H1 (cell line): ENCODE measurements around the gene MZF1. TPM values are rescaled to one million over a fixed set of nuclear protein-coding genes. Genes with fewer than 3 reads are reported as not detected.

Source experiments
- CTCF ChIA-PET: fragments of 300-600 bp; sonication (Branson Sonifier 250); formaldehyde crosslinking; loops from one replicate; lab custom pipeline; 2021; ENCODE audit not compliant: partially characterized antibody; lab: Charles Lee
- POLR2A ChIA-PET: fragments of 300-600 bp; sonication (Branson Sonifier 250); formaldehyde crosslinking; loops from one replicate; lab custom pipeline; 2021; ENCODE audit warnings: inconsistent platforms; ENCODE audit not compliant: partially characterized antibody; lab: Charles Lee
- DNase-seq, 2 experiments: peaks; one replicate each; pipeline versions ENCODE4 v3.0.0 to v3.0.0-alpha.2; 2010 to 2022; ENCODE audit warnings: low spot score in 2 of 2, low read depth in 1 of 2, mixed read lengths in 1 of 2
- FAIRE-seq: peaks from 2 replicates; lab custom pipeline; 2011; peaks lifted over from hg19 to GRCh38; lab: Jason Lieb, UNC
- H2AFZ ChIP-seq: 2 replicates; pipeline ENCODE4 v1.8.1; 2012; ENCODE audit warnings: low read length, inconsistent platforms
- H2AK5ac ChIP-seq: 2 replicates; pipeline ENCODE4 v1.6.1; 2013; ENCODE audit warnings: low read depth, low read length
- H2BK120ac ChIP-seq: replicated peaks from 2 replicates; pipeline ENCODE3; 2013; ENCODE audit warnings: low read depth, low read length, inconsistent platforms
- H2BK12ac ChIP-seq: 2 replicates; pipeline ENCODE4 v1.6.1; 2013; ENCODE audit warnings: low read depth, low read length
- H2BK15ac ChIP-seq: 2 replicates; pipeline ENCODE4 v1.6.1; 2013; ENCODE audit warnings: low read length
- H2BK20ac ChIP-seq: 2 replicates; pipeline ENCODE4 v1.6.1; 2013; ENCODE audit warnings: low read length
- H2BK5ac ChIP-seq: 2 replicates; pipeline ENCODE4 v1.6.1; 2013; ENCODE audit warnings: low read depth, low read length
- H3K14ac ChIP-seq: 2 replicates; pipeline ENCODE4 v1.6.1; 2013; ENCODE audit warnings: inconsistent platforms; ENCODE audit not compliant: insufficient read length
- H3K18ac ChIP-seq: 2 replicates; pipeline ENCODE4 v1.6.1; 2013; ENCODE audit warnings: low read length; ENCODE audit errors: extremely low read depth
- H3K23ac ChIP-seq: 2 replicates; pipeline ENCODE4 v1.6.1; 2013; ENCODE audit warnings: inconsistent platforms; ENCODE audit not compliant: insufficient read length
- H3K23me2 ChIP-seq: 2 replicates; pipeline ENCODE4 v1.6.1; 2013; ENCODE audit warnings: low read depth, low read length
- H3K27ac ChIP-seq: 2 replicates; pipeline ENCODE4 v1.6.1; 2011; ENCODE audit warnings: low read depth, low read length, inconsistent platforms
- H3K27me3 ChIP-seq, 4 experiments: replicated peaks in 1 of 4; 1 replicate in 1 of 4; 2 replicates in 3 of 4; pipeline versions ENCODE4 v1.6.1 to v1.8.1; 2011 to 2013; ENCODE audit warnings: low read length in 3 of 4, mild to moderate bottlenecking in 3 of 4, inconsistent platforms in 2 of 4, mixed read lengths in 2 of 4, moderate library complexity in 1 of 4; ENCODE audit not compliant: control insufficient read depth in 3 of 4, insufficient read depth in 3 of 4; ENCODE audit errors: extremely low read depth in 1 of 4
- H3K36me3 ChIP-seq, 4 experiments: 2 replicates each; pipeline versions ENCODE4 v1.6.1 to v1.8.1; 2011 to 2013; ENCODE audit warnings: mild to moderate bottlenecking in 4 of 4, low read length in 3 of 4, moderate library complexity in 2 of 4, control low read depth in 1 of 4, inconsistent platforms in 1 of 4; ENCODE audit not compliant: insufficient read depth in 4 of 4, control insufficient read depth in 2 of 4
- H3K4ac ChIP-seq: replicated peaks from 2 replicates; pipeline ENCODE3; 2013; ENCODE audit warnings: low read length, low read depth, mixed read lengths, inconsistent platforms; ENCODE audit not compliant: insufficient read length
- H3K4me1 ChIP-seq, 4 experiments: replicated peaks in 1 of 4; 1 replicate in 1 of 4; 2 replicates in 3 of 4; pipeline versions ENCODE4 v1.6.1 to v1.8.1; 2011 to 2013; ENCODE audit warnings: low read length in 3 of 4, inconsistent platforms in 2 of 4, mixed read lengths in 1 of 4; ENCODE audit not compliant: insufficient read depth in 4 of 4, control insufficient read depth in 3 of 4
- H3K4me2 ChIP-seq, 2 experiments: 2 replicates each; pipeline versions ENCODE4 v1.6.1 to v1.8.1; 2011 to 2013; ENCODE audit warnings: low read depth in 2 of 2, low read length in 2 of 2, control low read depth in 1 of 2, inconsistent platforms in 1 of 2, mild to moderate bottlenecking in 1 of 2; ENCODE audit not compliant: insufficient read depth in 1 of 2
- H3K4me3 ChIP-seq, 4 experiments: fragments of 200-600, 300-600 bp in 1 of 4; sonication (generic), shearing (Covaris generic), sonication (Bioruptor Twin) in 1 of 4; 2 replicates each; pipeline versions ENCODE4 v1.5.1 to v1.8.1; 2011 to 2016; ENCODE audit warnings: low read length in 4 of 4, low read depth in 3 of 4, control low read depth in 2 of 4, inconsistent platforms in 2 of 4, mild to moderate bottlenecking in 2 of 4, mixed read lengths in 1 of 4, moderate library complexity in 1 of 4; ENCODE audit not compliant: insufficient read depth in 2 of 4; ENCODE audit errors: extremely low read depth in 1 of 4
- H3K56ac ChIP-seq: replicated peaks from 2 replicates; pipeline ENCODE3; 2013; ENCODE audit warnings: low read depth, mild to moderate bottlenecking, mixed read lengths, low read length, inconsistent platforms; ENCODE audit not compliant: insufficient read length
- H3K79me1 ChIP-seq: 2 replicates; pipeline ENCODE4 v1.6.1; 2013; ENCODE audit warnings: low read depth, low read length, control low read depth
- H3K79me2 ChIP-seq, 2 experiments: 2 replicates each; pipeline versions ENCODE4 v1.6.1 to v1.8.1; 2012 to 2013; ENCODE audit warnings: low read length in 2 of 2, mild to moderate bottlenecking in 2 of 2, inconsistent platforms in 1 of 2; ENCODE audit not compliant: insufficient read depth in 2 of 2, control insufficient read depth in 1 of 2
- H3K9ac ChIP-seq, 4 experiments: replicated peaks in 1 of 4; 1 replicate in 1 of 4; 2 replicates in 3 of 4; pipeline versions ENCODE4 v1.6.1 to v1.8.1; 2011 to 2013; ENCODE audit warnings: low read depth in 3 of 4, low read length in 3 of 4, control low read depth in 2 of 4, mild to moderate bottlenecking in 2 of 4, moderate library complexity in 2 of 4, inconsistent platforms in 1 of 4; ENCODE audit errors: extremely low read depth in 1 of 4
- H3K9me3 ChIP-seq, 2 experiments: 2 replicates each; pipeline versions ENCODE4 v1.6.1 to v1.8.1; 2012 to 2013; ENCODE audit warnings: mild to moderate bottlenecking in 2 of 2, moderate library complexity in 2 of 2, control low read depth in 1 of 2, inconsistent platforms in 1 of 2, low read depth in 1 of 2, low read length in 1 of 2, mixed read lengths in 1 of 2; ENCODE audit not compliant: insufficient read depth in 2 of 2
- H4K20me1 ChIP-seq, 2 experiments: replicated peaks in 1 of 2; 2 replicates each; pipeline versions ENCODE3 to v1.8.1; 2011 to 2013; ENCODE audit warnings: inconsistent platforms in 2 of 2, low read length in 2 of 2, mild to moderate bottlenecking in 1 of 2; ENCODE audit not compliant: insufficient read depth in 2 of 2, control insufficient read depth in 1 of 2
- H4K5ac ChIP-seq: 2 replicates; pipeline ENCODE4 v1.6.1; 2013; ENCODE audit warnings: low read length, low read depth, mixed read lengths, inconsistent platforms; ENCODE audit not compliant: insufficient read length
- H4K8ac ChIP-seq: 2 replicates; pipeline ENCODE4 v1.8.0; 2013; ENCODE audit warnings: mild to moderate bottlenecking, moderate library complexity, low read length, inconsistent platforms; ENCODE audit not compliant: insufficient read depth; ENCODE audit errors: extremely low read depth
- H4K91ac ChIP-seq: replicated peaks from 2 replicates; pipeline ENCODE3; 2013; ENCODE audit warnings: low read length, mixed read lengths, inconsistent platforms; ENCODE audit not compliant: insufficient read length
- HDAC6 ChIP-seq: IDR thresholded peaks from one replicate; pipeline ENCODE4 v1.7.1; 2012; ENCODE audit warnings: low read depth, mild to moderate bottlenecking, inconsistent platforms, low read length, moderate library complexity
- KDM5A ChIP-seq: fragments of 200-600 bp; IDR thresholded peaks from 2 replicates; pipeline ENCODE4 v1.7.1; 2012; ENCODE audit warnings: mild to moderate bottlenecking, low read length, inconsistent platforms, mixed read lengths
- PHF8 ChIP-seq: fragments of 200-600 bp; sonication (generic); conservative IDR thresholded peaks from 2 replicates; pipeline ENCODE4 v1.7.1; 2012; ENCODE audit warnings: low read depth, mild to moderate bottlenecking, inconsistent platforms, low read length, moderate library complexity
- YY1 ChIP-seq: IDR thresholded peaks from 2 replicates; pipeline ENCODE4 v1.6.1; 2011; ENCODE audit warnings: low read depth, mild to moderate bottlenecking, low read length
- WGBS, 2 experiments: shearing (Covaris generic) in 1 of 2; methylation state at CpG; one replicate each; pipeline versions ENCODE4 v1.1.6 to v1.1.7; 2013 to 2015; ENCODE audit warnings: low lambda C conversion rate in 2 of 2, mixed read lengths in 2 of 2, inconsistent platforms in 1 of 2, low coverage in 1 of 2, missing lambda C conversion rate in 1 of 2; ENCODE audit not compliant: insufficient replicate concordance in 2 of 2, insufficient coverage in 1 of 2, insufficient read length in 1 of 2; ENCODE audit errors: extremely low coverage in 1 of 2, missing lambda C conversion rate in 1 of 2; 5-methylcytosine and 5-hydroxymethylcytosine counted together
- long read RNA-seq, 2 experiments: library from RNA in 1 of 2; library from capped mRNA in 1 of 2; stranded (forward); transcript quantifications; one replicate each; pipeline ENCODE4 v2.0.0, GENCODE V29; 2021; ENCODE audit warnings: inconsistent platforms in 1 of 2
- polyA minus RNA-seq, 3 experiments: library from RNA; depleted of rRNA, polyadenylated mRNA; stranded (reverse); fragments of >200 nt; gene quantifications; 1 replicate in 2 of 3; 2 replicates in 1 of 3; pipeline ENCODE4 v1.2.3, GENCODE V29; 2011
- polyA plus RNA-seq, 7 experiments: library from polyadenylated mRNA; depleted of rRNA in 3 of 7; stranded (reverse) in 5 of 7; unstranded in 2 of 7; fragments of >200 nt in 5 of 7; fragments of 200-250 nt in 2 of 7; gene quantifications; 1 replicate in 5 of 7; 2 replicates in 1 of 7; 4 replicates in 1 of 7; pipeline versions ENCODE4 v1.2.1 to v1.2.3, GENCODE V29; 2011 to 2013; ENCODE audit warnings: missing spikeins in 2 of 7, mixed read lengths in 2 of 7
- total RNA-seq: library from RNA; stranded (reverse); fragmentation: NEBNext Ultra II Directional; extraction: Animal tissue kit (Norgen Biotek cat#: 25700); gene quantifications from 2 replicates; pipeline ENCODE4 v1.2.1, GENCODE V29; 2021
- TF ChIP-seq, protein P1 (sequence below): IDR thresholded peaks from 2 replicates; pipeline ENCODE4 v1.6.1; 2012; ENCODE audit warnings: inconsistent platforms

MZF1 gene
- total RNA-seq (15.2 and 15.5 TPM in 2 replicates), polyA plus RNA-seq (2011; rRNA removed) (25.0 and 38.0 TPM in 2 replicates), polyA minus RNA-seq (2011; rRNA and poly(A)+ RNA removed) (10.4 and 16.7 TPM in 2 replicates)
- polyA plus RNA-seq (2011; cell fraction: cytosol; rRNA removed) = 32.4 TPM
- 116 TPM for polyA plus RNA-seq (2011; cell fraction: nucleus; rRNA removed)
- polyA plus RNA-seq (2012, experiment 1 of 2) = 14.1 to 20.3 TPM (median 17.2 TPM) in 4 replicates
- polyA plus RNA-seq (2012, experiment 2 of 2) = 11.9 TPM
- 12.7 TPM for polyA plus RNA-seq (2013, experiment 1 of 2)
- 9.5 TPM for polyA plus RNA-seq (2013, experiment 2 of 2)
- 14.9 TPM for polyA minus RNA-seq (2011; cell fraction: cytosol; rRNA and poly(A)+ RNA removed)
- polyA minus RNA-seq (2011; cell fraction: nucleus; rRNA and poly(A)+ RNA removed) = 23.9 TPM
- long read RNA-seq, experiment 1, transcript MZF1-207 (1 exons, 2,683 nt) = major isoform, 11 of 13 reads
- long read RNA-seq, experiment 1, partial matches to known transcripts = 0 of 13 reads
- long read RNA-seq, experiment 1, other reads (novel, unspliced or antisense) = 1 of 13 reads
- long read RNA-seq, experiment 2, partial matches to known transcripts = 0 of 2 reads
- long read RNA-seq, experiment 2, other reads (novel, unspliced or antisense) = 2 of 2 reads

- Histone ChIP-seq H3K23ac (no peak within 1 kb of the TSS), H3K4me3 (peak within 1 kb of the TSS; percentile 70 to 87 (median 78)), H3K79me1 (no peaks in the 10 kb centered on the region), H2BK120ac (no peak within 1 kb of the TSS), H3K9me3 (no peaks in the 10 kb centered on the region), H2AK5ac (no peak within 1 kb of the TSS), H4K20me1 (peaks cover 0 to 2% of the 10 kb centered on the region in 2 experiments), H3K4me1 (peaks cover 0 to 11% (median 1%) of the 10 kb centered on the region in 4 experiments; a peak in 3 of 7 replicates), H2AFZ (0 out of 2 replicates have a peak within 1 kb of the TSS, but pooled peaks have one; percentile 18), H3K18ac (peak within 1 kb of the TSS; percentile 99), H3K56ac (peak within 1 kb of the TSS; percentile 82), H2BK20ac (no peak within 1 kb of the TSS), H3K14ac (no peak within 1 kb of the TSS), H3K27me3 (no peaks in the 10 kb centered on the region), H4K8ac (peak within 1 kb of the TSS; percentile 96), H4K91ac (peak within 1 kb of the TSS; percentile 96), H3K23me2 (peaks cover 17% of the 10 kb centered on the region), H3K4me2 (peak within 1 kb of the TSS; percentile 63 to 72), H3K79me2 (no peaks in the 10 kb centered on the region), H3K9ac (peak within 1 kb of the TSS in 3 of 4 experiments; percentile 88 to 97 (median 95); a peak in 6 of 7 replicates), H2BK5ac (peak within 1 kb of the TSS; percentile 100), H2BK12ac (peak within 1 kb of the TSS; percentile 98), H4K5ac (peak within 1 kb of the TSS; percentile 94), H2BK15ac (peak within 1 kb of the TSS; percentile 75; the same call in 1 of the 2 replicates), H3K4ac (peak within 1 kb of the TSS; percentile 72), H3K27ac (peak within 1 kb of the TSS; percentile 98), H3K36me3 (peaks cover 2 to 6% (median 5%) of the 10 kb centered on the region in 4 experiments; a peak in 3 of 8 replicates)
- 1% methylated on average over 49 of the region's 75 CpGs; no CpG with 5 or more reads in 1 of the 2 experiments for WGBS, 2 experiments
- FAIRE-seq = peak; percentile 91
- peak; percentile 99 to 100 for DNase-seq
- ChIA-PET POLR2A (interaction anchor here (0.6 to 17.2 kb wide), 6 partner anchors 12 to 490 kb away, joined by 3 to 434 read pairs (median 4); partner anchors contain the start of genes CHMP2A, TRIM28, UBE2M and ZBTB45), CTCF (interaction anchor here (1.0 to 2.4 kb wide), 4 partner anchors 8 to 54 kb away, joined by 3 to 14 read pairs (median 4); partner anchors contain the start of gene UBE2M)
- TF ChIP-seq HDAC6 (no peak), KDM5A (no peak), YY1 (peak; percentile 49; the same call in 1 of the 2 replicates), PHF8 (peak; percentile 80)
- TF ChIP-seq, protein P1, sequence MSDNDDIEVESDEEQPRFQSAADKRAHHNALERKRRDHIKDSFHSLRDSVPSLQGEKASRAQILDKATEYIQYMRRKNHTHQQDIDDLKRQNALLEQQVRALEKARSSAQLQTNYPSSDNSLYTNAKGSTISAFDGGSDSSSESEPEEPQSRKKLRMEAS = peak; percentile 34
These were observed at the start of gene MZF1 for GRCh38 chr19:58572818-58573657. MZF1 (minus strand) TSS chr19:58573335; CDS start chr19:58571389, 1,946 bp downstream.
